Measurements from ENCODE around the gene RHD.
"Not testable (repeated sequence)": the region's sequence is repeated elsewhere in the genome, so short reads cannot be mapped to it uniquely, and the experiment has no call there.

RHD gene

DNA sequence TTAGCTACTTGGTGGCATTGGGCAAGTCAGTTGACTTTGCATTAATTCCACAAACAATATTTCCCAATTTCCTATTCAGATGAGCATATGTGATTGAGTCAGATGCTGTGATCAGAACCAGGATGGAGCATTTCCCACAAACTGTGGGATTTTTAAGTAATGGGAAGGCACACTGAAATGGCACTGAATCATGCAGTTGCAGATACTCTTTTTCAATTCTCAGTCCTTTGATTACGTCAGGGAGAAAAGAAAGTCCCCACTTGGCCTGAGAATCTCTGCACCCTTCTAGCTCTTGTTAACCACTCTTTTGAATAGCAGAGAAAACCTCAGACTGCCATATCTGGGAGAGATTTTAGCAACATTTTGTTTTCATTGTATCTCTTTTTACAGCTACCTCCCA lies 36.8 kb downstream of the RHD start:
- DNase-seq = not testable (repeated sequence)

DNA sequence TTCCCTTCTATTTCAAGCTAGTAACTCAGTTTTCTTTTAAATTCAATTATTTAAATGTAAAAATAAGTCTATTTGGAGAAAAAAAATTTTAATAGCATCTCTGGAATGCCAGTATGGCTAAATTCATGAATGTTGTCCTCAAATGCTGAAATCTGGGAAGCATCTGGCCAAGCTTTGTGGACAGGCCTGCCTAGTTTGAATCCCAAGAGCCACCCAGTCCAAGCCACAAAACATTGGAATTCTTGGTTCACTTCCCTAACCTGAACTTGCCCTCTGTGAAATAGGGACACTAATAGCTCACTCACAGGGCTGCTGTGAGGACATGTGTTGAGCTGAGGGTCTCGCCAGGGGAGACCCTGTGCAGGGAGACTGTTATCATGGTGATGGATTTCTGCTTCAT lies 37.2 kb downstream of the RHD start:
- not testable (repeated sequence) for DNase-seq

DNA sequence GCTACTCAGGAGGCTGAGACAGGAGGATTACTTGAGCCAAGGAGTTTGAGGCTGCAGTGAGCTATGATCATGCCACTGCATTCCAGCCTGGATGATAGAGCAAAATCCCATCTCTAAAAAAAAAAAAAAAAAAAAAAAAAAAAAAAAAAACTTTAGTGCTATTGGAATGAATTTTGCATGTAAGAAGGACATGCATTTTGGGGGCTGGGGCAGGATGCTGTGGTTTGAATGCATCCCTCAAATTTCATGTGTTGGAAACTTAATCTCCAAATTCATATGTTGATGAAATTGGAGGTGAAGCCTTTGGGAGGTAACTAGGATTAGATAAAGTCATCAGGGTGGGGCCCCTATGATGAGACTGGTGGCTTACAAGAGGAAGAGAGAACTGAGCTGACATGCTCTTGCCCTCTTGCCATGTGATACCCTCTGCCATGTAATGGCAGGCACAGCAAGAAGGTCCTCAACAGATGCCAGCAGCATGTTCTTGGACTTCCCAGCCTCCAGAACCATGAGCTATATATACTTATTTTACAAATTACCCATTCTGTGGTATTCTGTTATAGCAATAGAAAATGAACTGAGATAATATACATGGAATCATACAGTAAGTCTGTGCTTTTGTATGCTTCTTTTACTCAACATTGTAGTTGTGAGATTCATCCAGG lies 40.6 kb downstream of the RHD start:
- not testable (repeated sequence) for DNase-seq

DNA sequence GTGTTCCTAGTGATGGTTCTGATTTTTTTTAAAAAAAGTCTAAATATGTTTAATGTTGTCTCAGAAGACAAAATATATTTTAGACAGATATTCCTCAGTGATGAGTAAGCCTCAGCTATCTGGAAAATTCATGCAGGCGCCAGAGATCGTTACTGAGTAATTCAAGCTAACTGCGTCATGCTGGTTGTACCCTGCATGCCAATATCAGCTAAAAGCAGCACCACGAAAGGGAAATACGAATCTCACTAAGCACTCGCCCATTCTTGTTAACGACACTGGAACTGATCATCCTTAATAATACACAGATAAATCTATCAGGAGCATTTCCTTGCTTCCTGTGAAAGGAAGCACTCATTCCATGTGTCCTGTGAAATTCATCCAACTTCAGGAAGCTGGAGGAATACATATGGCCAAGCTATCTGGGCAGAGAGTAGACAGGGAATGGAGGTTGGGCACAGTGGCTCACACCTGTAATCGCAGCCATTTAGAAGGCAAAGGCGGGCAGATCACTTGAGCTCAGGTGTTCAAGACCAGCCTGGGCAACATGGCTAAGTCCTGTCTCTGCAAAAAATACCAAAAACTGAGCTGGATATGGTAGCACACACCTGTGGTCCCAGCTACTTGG lies 48.1 kb downstream of the RHD start:
- DNase-seq = not testable (repeated sequence)

DNA sequence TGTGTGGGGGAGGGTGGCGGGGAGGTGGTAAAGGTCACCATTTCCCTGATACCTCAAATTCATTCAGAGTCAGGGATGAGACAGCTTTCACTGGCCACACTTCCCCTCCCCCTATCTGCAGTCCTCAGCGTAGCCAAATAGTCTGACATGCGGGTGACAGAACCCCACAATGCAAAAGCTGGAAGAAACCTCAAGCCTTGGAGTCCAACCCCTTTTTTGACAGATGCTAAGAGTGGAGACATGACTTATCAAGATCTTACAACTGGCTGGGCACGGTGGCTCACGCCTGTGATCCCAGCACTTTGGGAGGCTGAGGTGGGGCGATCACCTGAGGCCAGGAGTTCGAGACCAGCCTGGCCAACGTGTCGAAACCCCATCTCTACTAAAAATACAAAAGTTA lies 49.8 kb downstream of the RHD start:
- DNase-seq = not testable (repeated sequence)

DNA sequence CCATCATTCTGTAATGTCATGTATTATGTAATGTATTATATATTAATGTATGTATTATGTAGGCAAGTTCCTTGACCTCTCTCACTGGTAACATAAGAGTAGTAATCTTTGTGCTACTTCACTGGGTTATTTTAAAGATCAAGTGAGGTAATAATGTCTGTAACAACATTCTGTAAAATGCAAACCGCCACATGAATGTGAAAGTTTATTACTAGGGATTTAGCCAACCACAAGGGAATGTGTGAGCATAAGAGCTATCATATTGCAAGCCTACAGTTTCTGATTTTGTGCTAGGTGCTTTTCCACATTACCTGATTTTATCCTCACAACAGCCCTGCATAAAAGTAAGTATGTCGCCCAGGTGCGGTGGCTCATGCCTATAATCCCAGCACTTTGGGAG lies 52.1 kb downstream of the RHD start:
- not testable (repeated sequence) for DNase-seq

DNA sequence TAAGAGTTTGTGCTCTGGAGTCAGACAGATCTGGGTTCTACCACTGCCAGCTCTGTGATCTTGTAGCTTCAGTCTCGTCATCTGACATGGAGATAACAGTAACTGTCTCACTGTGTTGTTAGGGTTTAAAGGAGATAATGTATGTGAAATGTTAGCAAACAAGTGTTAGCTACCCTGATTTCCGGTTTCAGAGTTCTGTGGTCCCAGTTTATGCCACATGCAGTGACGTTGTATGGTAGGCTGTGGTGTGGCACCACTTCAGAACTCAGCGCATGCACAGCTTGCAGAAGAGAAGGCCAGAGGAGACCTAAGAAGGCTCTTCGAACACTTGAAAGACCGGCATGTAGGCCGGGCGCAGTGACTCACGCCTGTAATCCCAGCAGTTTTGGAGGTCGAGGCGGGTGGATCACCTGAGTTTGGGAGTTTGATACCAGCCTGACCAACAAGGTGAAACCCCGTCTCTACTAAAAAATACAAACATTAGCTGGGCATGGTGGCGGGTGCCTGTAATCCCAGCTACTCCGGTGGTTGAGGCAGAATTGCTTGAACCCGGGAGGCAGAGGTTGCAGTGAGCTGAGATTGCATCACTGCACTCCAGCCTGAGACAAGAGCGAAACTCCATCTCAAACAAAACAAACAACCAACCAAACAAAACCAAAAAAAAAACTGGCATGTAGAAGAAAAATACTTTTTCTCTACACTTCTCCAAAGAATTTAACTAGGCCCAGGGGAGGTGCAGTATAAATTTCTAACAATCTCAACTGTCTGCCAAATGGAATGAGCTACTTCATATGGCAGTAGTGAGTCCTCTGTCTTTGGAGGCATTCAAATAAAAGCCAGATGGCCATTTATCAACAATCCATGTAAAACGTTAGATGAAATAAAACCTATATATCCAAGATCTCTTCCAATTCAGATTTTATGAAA lies 55.8 kb downstream of the RHD start:
- DNase-seq = not testable (repeated sequence)

DNA sequence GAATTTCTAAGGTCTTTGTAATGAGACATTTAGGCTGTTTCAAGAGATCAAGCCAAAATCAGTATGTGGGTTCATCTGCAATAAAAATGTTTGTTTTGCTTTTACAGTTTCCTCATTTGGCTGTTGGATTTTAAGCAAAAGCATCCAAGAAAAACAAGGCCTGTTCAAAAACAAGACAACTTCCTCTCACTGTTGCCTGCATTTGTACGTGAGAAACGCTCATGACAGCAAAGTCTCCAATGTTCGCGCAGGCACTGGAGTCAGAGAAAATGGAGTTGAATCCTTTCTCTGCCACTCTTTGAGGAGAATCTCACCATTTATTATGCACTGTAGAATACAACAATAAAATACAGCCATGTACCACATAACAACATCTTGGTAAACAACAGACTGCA lies 56.5 kb downstream of the RHD start:
- not testable (repeated sequence) for DNase-seq

DNA sequence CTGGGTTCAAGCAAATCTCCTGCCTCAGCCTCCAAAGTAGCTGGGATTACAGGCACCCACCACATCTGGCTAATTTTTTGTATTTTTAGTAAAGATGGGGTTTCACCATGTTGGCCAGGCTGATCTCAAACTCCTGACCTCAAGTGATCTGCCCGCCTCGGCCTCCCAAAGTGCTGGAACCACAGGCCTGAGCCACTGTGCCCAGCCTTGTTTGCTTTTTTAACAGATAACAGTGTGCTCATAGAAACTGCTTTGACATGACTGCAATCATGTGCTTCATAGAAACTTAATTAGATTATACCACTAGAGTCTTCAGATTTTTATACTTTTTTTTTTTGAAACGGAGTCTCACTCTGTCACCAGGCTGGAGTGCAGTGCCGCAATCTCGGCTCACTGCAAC lies 57.0 kb downstream of the RHD start:
- DNase-seq = not testable (repeated sequence)

DNA sequence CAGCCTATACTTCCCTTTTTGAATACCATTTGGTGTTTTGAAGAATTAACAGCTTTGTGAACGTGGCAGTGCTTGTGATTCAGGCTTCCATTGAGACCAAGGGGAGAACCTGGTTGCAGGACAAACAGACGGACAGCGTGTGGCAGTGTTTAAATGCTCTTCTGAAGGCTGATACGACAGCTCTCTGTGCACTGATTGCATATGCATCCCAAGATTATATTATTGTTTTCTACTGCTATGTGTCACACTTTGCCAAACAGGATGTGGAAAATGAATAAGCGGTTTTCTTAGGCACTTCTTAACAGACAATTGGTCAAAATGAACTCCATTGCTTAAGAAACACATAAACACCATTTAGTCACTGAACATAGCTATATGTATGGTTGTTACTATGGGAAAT lies 57.6 kb downstream of the RHD start:
- DNase-seq = peak in 1 of 5 donors; percentile 77

DNA sequence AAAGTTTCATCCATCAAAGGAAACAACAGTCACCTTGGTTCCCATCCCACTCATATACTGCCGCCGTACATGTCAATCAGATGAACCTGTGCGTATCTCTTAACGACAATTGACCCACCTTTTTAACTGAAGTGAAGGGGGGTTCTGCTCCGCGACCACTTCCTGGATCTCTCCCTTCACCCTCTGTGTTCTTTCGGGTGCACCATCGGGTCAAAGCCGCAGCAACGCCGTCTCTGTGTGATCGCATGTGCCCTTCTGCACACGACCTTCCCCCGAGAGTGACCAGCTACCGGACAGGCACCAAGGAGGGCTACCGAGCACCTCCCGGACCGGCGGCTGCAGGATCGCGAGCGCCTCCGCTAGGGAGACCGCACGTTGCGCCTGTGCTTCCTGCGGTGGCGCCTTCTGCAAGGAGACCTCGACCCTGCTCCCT lies 64.6 kb downstream of the RHD start:
- DNase-seq = peak in 3 of 5 donors; percentile 5 to 35 (median 17)

DNA sequence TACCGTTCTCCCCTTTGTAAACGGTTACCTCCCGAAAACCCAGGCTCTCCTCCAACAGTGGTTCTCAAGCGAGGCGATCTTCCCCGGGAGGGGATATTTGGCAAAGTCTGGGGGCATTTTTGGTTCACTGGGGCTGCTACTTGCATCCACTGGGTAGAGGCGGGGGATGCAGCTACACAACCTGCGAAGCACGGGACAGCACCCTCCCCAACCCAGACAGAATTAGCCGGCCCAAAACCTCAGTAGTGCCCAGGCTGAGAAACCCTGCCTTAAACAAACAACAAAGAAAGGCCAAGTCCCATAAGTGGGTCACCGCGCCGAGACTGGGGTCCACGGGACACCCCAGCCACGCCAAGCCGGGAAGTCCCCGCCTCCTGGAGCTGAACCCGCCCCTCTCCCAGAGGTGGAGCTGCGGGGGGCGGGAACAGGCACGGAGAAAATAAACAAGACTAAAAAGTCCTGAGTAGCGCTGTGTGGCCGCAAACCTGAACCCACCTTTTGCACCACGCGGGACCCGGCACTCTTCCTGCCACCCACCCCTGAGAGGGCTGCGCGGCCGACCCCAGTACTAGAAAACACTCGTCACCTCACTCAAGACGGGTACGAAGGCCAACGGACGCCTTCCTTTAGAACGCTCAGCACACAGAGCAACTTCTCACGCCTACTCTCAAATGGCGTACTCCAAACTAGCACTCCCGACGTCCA lies 65.3 kb downstream of the RHD start:
- peak in 4 of 5 donors; percentile 14 to 20 (median 19) for DNase-seq

DNA sequence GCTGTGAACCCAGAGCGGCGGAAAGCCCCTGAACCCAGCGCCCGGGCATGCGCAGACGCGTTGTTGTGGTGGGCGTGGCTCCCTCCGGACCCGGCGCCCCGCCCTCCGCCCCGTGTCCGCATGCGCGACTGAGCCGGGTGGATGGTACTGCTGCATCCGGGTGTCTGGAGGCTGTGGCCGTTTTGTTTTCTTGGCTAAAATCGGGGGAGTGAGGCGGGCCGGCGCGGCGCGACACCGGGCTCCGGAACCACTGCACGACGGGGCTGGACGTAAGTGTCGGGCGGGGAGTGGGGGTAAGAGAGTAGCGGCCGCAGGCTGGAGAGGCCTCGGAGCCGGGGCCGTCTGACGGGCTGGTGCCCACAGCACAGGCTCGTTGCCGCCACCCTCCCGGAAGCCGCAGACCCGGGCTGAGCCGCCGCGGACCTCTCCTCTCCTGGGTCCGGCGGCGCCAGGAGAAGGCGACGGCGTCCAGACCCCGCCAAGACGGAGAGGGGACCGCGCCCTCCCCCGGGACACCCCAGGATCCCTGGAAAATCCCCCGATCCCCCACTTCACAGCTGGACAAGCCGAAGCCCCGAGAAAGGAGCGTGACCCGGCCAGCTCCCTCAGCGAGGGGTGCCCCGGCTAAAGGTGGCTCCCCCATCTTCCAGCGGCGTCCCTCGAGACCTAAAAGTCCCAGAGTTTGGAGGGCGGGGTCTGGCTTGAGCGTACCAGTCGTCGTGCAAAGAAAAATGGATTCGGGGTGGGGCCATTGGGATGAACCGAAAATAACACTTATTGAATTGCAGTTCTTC lies 66.1 kb downstream of the RHD start, which contains the start of gene TMEM50A:
Gene TMEM50A (plus strand): TSS at position 147 of the 794 bp plus-strand sequence. CDS start 2,153 bp downstream, outside the sequence.
- peak; percentile 76 to 88 (median 86) for DNase-seq

DNA sequence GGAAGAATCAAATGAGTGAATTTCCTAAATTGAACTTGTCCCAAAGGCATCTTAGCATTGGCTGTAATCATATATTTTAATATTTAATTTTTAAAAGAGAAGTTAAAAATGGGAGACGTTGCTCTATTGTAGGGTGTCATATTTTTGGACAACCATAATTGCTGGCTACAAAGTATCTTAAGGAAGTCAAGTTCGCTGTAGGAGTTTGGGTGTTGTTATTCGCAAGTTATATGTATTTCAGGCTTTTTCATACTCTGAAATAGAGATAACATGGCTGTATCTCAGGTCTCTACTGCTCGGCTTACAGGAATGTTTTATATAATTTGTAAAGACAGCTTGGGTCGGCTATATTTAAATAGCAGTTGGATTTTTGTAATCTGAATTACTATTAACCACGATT lies 66.7 kb downstream of the RHD start:
- DNase-seq = no peak

DNA sequence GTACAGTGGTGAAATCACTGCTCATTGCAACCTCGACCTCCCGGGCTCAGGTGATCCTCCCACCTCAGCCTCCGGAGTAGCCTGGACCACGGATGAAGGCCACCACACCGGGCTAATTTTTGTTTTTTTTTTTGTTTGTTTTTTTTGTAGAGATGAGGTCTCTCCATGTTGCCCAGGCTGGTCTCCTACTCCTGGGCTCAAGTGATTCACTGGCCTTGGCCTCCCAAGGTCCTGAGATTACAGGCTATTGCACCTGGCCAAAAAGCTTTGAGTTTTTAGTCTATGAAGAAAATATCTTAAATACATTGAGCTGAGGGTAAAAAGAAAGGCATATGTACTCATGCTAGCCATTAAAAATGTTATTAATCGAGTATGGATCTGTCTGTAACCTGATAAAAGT lies 69.4 kb downstream of the RHD start:
- DNase-seq = no peak

DNA sequence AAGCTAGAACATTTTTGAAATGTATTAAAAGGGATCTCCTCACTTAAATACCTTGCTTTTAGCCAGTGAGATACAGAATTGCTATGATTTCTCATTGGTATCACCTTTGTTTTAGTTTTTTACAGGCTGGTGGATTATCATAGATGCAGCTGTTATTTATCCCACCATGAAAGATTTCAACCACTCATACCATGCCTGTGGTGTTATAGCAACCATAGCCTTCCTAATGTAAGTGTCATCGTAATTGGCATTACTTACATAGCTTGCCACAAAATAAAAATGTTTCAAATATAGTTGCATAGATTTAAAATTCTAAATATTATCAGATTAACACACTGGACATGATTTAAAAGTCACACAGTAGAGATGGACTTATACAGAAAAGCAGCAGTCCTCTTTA lies 70.5 kb downstream of the RHD start:
- DNase-seq = no peak

DNA sequence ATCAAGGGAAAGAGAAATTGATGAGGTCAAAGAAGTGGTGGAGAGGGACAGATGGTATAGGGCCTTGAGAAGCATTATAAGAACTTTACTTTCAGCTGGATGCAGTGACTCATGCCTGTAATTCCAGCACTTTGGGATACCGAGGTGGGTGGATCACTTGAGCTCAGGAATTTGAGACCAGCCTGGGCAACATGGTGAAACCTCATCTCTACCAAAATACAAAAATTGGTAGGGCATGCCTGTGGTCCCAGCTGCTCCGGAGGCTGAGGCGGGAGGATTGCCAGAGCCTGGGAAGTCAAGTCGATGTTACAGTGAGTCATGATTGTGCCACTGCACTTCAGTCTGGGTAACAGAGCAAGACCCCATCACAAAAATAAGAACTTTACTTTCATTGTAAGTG lies 71.6 kb downstream of the RHD start:
- no peak for DNase-seq

DNA sequence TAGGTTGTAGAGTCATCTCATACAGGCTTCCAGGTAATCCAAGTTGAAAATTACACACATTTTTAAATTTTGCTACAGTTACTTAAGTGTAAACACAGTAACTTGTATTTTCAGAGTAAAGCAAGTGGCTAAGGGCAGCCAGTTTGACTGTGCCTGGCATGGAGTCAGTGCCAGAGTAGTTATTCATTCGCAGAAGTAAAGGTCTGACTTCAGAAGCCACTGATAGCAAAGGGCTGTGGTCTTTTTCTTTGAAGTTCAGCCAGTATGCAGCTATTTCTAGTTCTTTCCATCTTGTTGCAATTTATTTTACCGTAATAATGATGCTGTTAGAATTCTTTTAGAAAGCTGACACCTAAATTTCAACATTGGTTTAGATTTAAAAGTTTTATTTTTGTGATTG lies 75.2 kb downstream of the RHD start:
- no peak for DNase-seq

DNA sequence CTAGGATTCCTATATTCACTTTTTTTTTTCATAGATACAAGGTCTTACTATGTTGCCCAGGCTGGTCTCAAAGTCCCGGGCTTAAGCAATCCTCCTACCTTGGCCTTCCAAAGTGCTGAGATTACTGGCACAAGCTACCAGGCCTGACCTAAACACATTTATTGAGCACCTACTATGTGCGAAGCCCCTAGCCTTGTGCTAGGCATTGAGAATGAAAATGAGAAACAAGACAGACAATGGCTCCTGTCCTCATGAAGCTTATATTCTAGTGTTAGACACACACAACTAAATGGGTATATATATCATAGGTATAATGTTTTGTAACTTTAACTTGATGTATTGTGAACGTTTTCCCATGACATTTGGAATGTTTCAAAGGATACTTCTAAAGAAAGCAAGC lies 77.3 kb downstream of the RHD start:
- no peak for DNase-seq

DNA sequence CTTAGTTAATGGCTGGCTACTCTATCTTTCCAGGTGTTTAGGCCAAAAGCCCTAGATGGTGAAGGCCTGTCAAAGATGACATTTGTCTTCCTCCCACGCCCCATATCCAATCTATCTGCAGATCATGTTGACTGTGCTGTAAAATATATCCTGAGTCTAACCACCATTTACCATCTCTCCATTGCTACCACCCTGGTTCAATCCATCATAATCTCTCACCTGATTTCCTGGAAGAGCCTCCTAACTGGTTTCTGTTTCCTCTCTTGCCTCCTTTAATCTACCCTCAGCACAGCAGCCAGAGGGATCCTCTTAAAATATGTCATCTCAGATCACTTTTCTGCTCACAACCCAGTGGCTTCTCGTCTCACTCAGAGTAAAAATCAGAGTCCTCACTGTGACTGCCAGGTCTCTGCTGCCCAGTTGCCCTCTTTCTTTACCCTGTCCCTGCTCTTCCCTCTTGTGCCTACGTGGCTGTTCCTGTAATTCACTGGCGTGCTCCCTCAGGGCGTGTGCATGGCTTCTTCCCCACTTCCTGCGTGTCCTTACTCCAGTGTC lies 83.6 kb downstream of the RHD start:
- peak in 1 of 5 donors; percentile 34 for DNase-seq

DNA sequence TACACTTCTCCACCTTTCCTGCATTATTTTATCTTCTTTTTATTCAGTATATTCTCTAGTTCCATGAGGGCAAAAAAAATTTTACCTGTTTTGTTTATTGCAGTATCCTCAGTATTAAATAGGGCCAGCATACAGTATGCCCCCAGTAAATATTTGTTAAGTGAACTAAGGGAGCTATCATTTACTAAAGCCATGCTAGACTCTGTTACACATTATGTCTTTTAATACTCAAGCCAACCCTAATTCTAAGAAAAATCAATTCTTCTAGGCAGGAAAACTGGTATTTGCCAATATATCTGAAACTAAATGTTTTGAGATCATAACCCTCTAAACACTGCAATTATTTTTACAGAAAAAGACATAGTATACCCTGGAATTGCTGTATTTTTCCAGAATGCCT lies 84.1 kb downstream of the RHD start:
- no peak for DNase-seq

DNA sequence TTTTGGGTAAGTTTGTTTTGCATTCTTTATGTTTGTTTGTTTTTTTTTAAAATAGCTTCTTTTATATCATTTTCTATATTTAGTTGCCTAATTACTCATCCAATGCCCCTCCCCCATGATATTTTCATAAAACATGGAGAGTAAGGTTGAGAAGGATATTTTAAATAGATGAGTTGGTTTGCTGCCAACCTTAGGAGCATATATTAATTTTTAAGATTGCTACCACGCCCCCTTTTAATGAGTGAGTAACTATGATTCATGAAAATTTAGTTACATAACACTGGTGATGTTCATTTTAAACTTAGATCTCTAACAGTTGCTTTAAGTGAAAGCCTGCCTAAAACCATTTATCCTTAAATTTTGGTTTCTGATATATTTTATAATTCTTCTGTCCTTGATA lies 84.5 kb downstream of the RHD start:
- no peak for DNase-seq
